H9 (cell line): ENCODE results near the gene RPS29. TPM values are rescaled to one million over a fixed set of nuclear protein-coding genes. Genes with fewer than 3 reads are reported as not detected.

ENCODE experiments used
- DNase-seq: peaks from one replicate; pipeline ENCODE4 v3.0.0-alpha.2; 2017
- H2AFZ ChIP-seq: one replicate; pipeline ENCODE4 v1.6.1; 2013; ENCODE audit warnings: mild to moderate bottlenecking, low read length, control low read depth, moderate library complexity
- H2AK5ac ChIP-seq: 2 replicates; pipeline ENCODE4 v1.6.1; 2013; ENCODE audit warnings: low read length, control low read depth, mixed read lengths; ENCODE audit not compliant: insufficient read length
- H2BK120ac ChIP-seq: one replicate; pipeline ENCODE4 v1.6.1; 2013; ENCODE audit warnings: low read depth, mild to moderate bottlenecking, low read length, control low read depth, inconsistent platforms; ENCODE audit not compliant: poor library complexity, severe bottlenecking
- H2BK12ac ChIP-seq: 2 replicates; pipeline ENCODE4 v1.6.1; 2013; ENCODE audit warnings: low read length, control low read depth, mixed read lengths, low read depth; ENCODE audit not compliant: insufficient read length
- H2BK15ac ChIP-seq: 2 replicates; pipeline ENCODE4 v1.6.1; 2013; ENCODE audit warnings: low read depth, low read length, control low read depth
- H2BK20ac ChIP-seq: one replicate; pipeline ENCODE4 v1.6.1; 2013; ENCODE audit warnings: low read depth, mild to moderate bottlenecking, low read length, control low read depth, inconsistent platforms; ENCODE audit not compliant: poor library complexity, severe bottlenecking
- H2BK5ac ChIP-seq: 2 replicates; pipeline ENCODE4 v1.6.1; 2013; ENCODE audit warnings: low read length, control low read depth, mixed read lengths; ENCODE audit not compliant: insufficient read length
- H3K14ac ChIP-seq: 2 replicates; pipeline ENCODE4 v1.6.1; 2013; ENCODE audit warnings: low read length, control low read depth; ENCODE audit not compliant: insufficient read depth
- H3K18ac ChIP-seq: 2 replicates; pipeline ENCODE4 v1.6.1; 2013; ENCODE audit warnings: low read depth, mild to moderate bottlenecking, mixed read lengths, low read length, control low read depth; ENCODE audit not compliant: insufficient read length
- H3K23ac ChIP-seq: 2 replicates; pipeline ENCODE4 v1.6.1; 2013; ENCODE audit warnings: low read length, control low read depth, mixed read lengths, low read depth; ENCODE audit not compliant: insufficient read length
- H3K23me2 ChIP-seq: 2 replicates; pipeline ENCODE4 v1.6.1; 2013; ENCODE audit warnings: low read depth, mild to moderate bottlenecking, mixed read lengths, low read length, control low read depth; ENCODE audit not compliant: insufficient read length, poor library complexity, severe bottlenecking
- H3K27ac ChIP-seq: 2 replicates; pipeline ENCODE4 v1.5.1; 2013; ENCODE audit warnings: low read length, control low read depth, mixed read lengths, low read depth; ENCODE audit not compliant: insufficient read length
- H3K27me3 ChIP-seq: 2 replicates; pipeline ENCODE4 v1.6.1; 2013; ENCODE audit warnings: low read length, control low read depth, inconsistent platforms; ENCODE audit not compliant: insufficient read depth
- H3K4ac ChIP-seq: 2 replicates; pipeline ENCODE4 v1.6.1; 2013; ENCODE audit warnings: low read depth, mild to moderate bottlenecking, control low read depth, inconsistent platforms, low read length, moderate library complexity
- H3K4me1 ChIP-seq: 2 replicates; pipeline ENCODE4 v1.6.1; 2013; ENCODE audit warnings: low read length, control low read depth, inconsistent platforms; ENCODE audit not compliant: insufficient read depth
- H3K4me2 ChIP-seq: 2 replicates; pipeline ENCODE4 v1.6.1; 2013; ENCODE audit warnings: low read length, control low read depth, mixed read lengths; ENCODE audit not compliant: insufficient read length, insufficient read depth
- H3K56ac ChIP-seq: 2 replicates; pipeline ENCODE4 v1.6.1; 2013; ENCODE audit warnings: low read depth, mild to moderate bottlenecking, mixed read lengths, low read length, control low read depth; ENCODE audit not compliant: insufficient read length
- H3K79me1 ChIP-seq: 2 replicates; pipeline ENCODE4 v1.6.1; 2013; ENCODE audit warnings: low read depth, mild to moderate bottlenecking, moderate library complexity, low read length, control low read depth, inconsistent platforms; ENCODE audit not compliant: insufficient read depth, poor library complexity, severe bottlenecking
- H3K79me2 ChIP-seq: 2 replicates; pipeline ENCODE4 v1.6.1; 2013; ENCODE audit warnings: low read length, control low read depth, inconsistent platforms; ENCODE audit not compliant: insufficient read depth
- H3K9ac ChIP-seq: 2 replicates; pipeline ENCODE4 v1.6.1; 2013; ENCODE audit warnings: low read length, control low read depth, mixed read lengths; ENCODE audit not compliant: insufficient read length; ENCODE audit errors: extremely low read depth
- H3K9me3 ChIP-seq: one replicate; pipeline ENCODE4 v1.6.1; 2013; ENCODE audit warnings: low read depth, low read length, inconsistent platforms; ENCODE audit not compliant: control insufficient read depth
- H3T11ph ChIP-seq: one replicate; pipeline ENCODE4 v1.6.1; 2013; ENCODE audit warnings: mild to moderate bottlenecking, low read length, control low read depth, inconsistent platforms
- H4K20me1 ChIP-seq: one replicate; pipeline ENCODE4 v1.6.1; 2013; ENCODE audit not compliant: control insufficient read depth, insufficient read length, insufficient read depth
- H4K5ac ChIP-seq: 2 replicates; pipeline ENCODE4 v1.6.1; 2013; ENCODE audit warnings: low read depth, mild to moderate bottlenecking, mixed read lengths, low read length, control low read depth; ENCODE audit not compliant: insufficient read length
- H4K8ac ChIP-seq: replicated peaks from 2 replicates; pipeline ENCODE4 v1.6.1; 2013; ENCODE audit warnings: low read length, control low read depth, mixed read lengths, low read depth; ENCODE audit not compliant: insufficient read length
- H4K91ac ChIP-seq: 2 replicates; pipeline ENCODE4 v1.6.1; 2013; ENCODE audit warnings: low read depth, mild to moderate bottlenecking, moderate library complexity, mixed read lengths, low read length, control low read depth; ENCODE audit not compliant: insufficient read length
- H3K27ac Mint-ChIP-seq, 3 experiments: 2 replicates in 2 of 3; 3 replicates in 1 of 3; pipeline ENCODE4 v1.8.0; 2020 to 2021; ENCODE audit warnings: mixed read lengths in 3 of 3, mild to moderate bottlenecking in 1 of 3, moderate library complexity in 1 of 3
- H3K27me3 Mint-ChIP-seq: 2 replicates; pipeline ENCODE4 v1.8.0; 2021; ENCODE audit warnings: low read depth, mild to moderate bottlenecking, moderate library complexity, mixed read lengths
- H3K36me3 Mint-ChIP-seq, 3 experiments: 2 replicates in 2 of 3; 3 replicates in 1 of 3; pipeline ENCODE4 v1.8.0; 2020 to 2021; ENCODE audit warnings: low read depth in 3 of 3, mixed read lengths in 3 of 3; ENCODE audit not compliant: insufficient read depth in 1 of 3
- H3K4me1 Mint-ChIP-seq, 2 experiments: 2 replicates each; pipeline ENCODE4 v1.8.0; 2020; ENCODE audit warnings: mixed read lengths in 2 of 2
- H3K4me3 Mint-ChIP-seq, 2 experiments: 2 replicates in 1 of 2; 3 replicates in 1 of 2; pipeline ENCODE4 v1.8.0; 2020 to 2021; ENCODE audit warnings: mild to moderate bottlenecking in 2 of 2, mixed read lengths in 2 of 2, moderate library complexity in 1 of 2
- H3K9me3 Mint-ChIP-seq, 2 experiments: 2 replicates in 1 of 2; 3 replicates in 1 of 2; pipeline ENCODE4 v1.8.0; 2020; ENCODE audit warnings: mild to moderate bottlenecking in 2 of 2, mixed read lengths in 2 of 2, moderate library complexity in 1 of 2
- CTCF ChIP-seq: fragments of 200-600 bp; sonication (generic); conservative IDR thresholded peaks from 3 replicates; pipeline ENCODE4 v1.8.0; 2021; ENCODE audit warnings: antibody characterized with exemption, mild to moderate bottlenecking
- WGBS: extraction: QIAGEN DNeasy Blood & Tissue Kit; methylation state at CpG from one replicate; pipeline ENCODE4 v1.1.7; 2013; ENCODE audit warnings: missing lambda C conversion rate, low lambda C conversion rate, mixed read lengths; ENCODE audit not compliant: insufficient read length; ENCODE audit errors: extremely low coverage; 5-methylcytosine and 5-hydroxymethylcytosine counted together
- total RNA-seq: library from RNA; stranded (reverse); gene quantifications from 2 replicates; pipeline ENCODE4 v1.2.1, GENCODE V29; 2021

RPS29 gene
- total RNA-seq, 1 experiment from 2014 or later = 1,963 TPM

- Histone ChIP-seq H2AK5ac (no peak overlapping the region), H4K20me1 (no peaks in the 10 kb centered on the region), H3K23me2 (no peaks in the 10 kb centered on the region), H3K27me3 (no peaks in the 10 kb centered on the region), H3T11ph (no peak overlapping the region), H3K4me2 (no peak overlapping the region), H2BK15ac (no peak overlapping the region), H3K14ac (no peak overlapping the region), H4K91ac (no peak overlapping the region), H3K79me1 (no peaks in the 10 kb centered on the region), H4K8ac (no peak overlapping the region), H3K79me2 (no peaks in the 10 kb centered on the region), H3K56ac (no peak overlapping the region), H3K23ac (no peak overlapping the region), H3K4me1 (no peaks in the 10 kb centered on the region), H2BK120ac (no peak overlapping the region), H3K4ac (no peak overlapping the region), H4K5ac (no peak overlapping the region), H3K9ac (no peak overlapping the region), H2BK5ac (no peak overlapping the region), H3K9me3 (no peaks in the 10 kb centered on the region), H2BK20ac (no peak overlapping the region), H3K18ac (no peak overlapping the region), H2AFZ (no peak overlapping the region), H3K27ac (no peak overlapping the region), H2BK12ac (no peak overlapping the region)
- H3K9me3 Mint-ChIP-seq = no peaks in the 10 kb centered on the region
- peaks cover 3 to 6% of the 10 kb centered on the region in 2 experiments; a peak in 2 of 4 replicates for H3K4me1 Mint-ChIP-seq
- no CpG with 5 or more reads among the region's 8 CpGs for WGBS
- DNase-seq = no peak
- H3K27ac Mint-ChIP-seq = peak overlapping the region in 2 of 3 experiments; percentile 11 to 83; a peak in 4 of 7 replicates
- H3K36me3 Mint-ChIP-seq = peaks cover 6 to 41% (median 25%) of the 10 kb centered on the region in 3 experiments; a peak in 6 of 7 replicates
- no peak for TF ChIP-seq CTCF
- no peaks in the 10 kb centered on the region for H3K27me3 Mint-ChIP-seq
- no peak overlapping the region for H3K4me3 Mint-ChIP-seq
Measured at GRCh38 chr14:49612671-49613070, 26.5 kb upstream of the RPS29 start.
